ENCODE data around the gene STOX2. TPM values are rescaled to one million over a fixed set of nuclear protein-coding genes. Genes with fewer than 3 reads are reported as not detected.

Gene STOX2
- total and polyA plus RNA-seq, 2 of the 13 experiments (the other 11 are each of a cell fraction or from before 2014, with no cell fraction given): 0.01 to 0.15 TPM

DNA sequence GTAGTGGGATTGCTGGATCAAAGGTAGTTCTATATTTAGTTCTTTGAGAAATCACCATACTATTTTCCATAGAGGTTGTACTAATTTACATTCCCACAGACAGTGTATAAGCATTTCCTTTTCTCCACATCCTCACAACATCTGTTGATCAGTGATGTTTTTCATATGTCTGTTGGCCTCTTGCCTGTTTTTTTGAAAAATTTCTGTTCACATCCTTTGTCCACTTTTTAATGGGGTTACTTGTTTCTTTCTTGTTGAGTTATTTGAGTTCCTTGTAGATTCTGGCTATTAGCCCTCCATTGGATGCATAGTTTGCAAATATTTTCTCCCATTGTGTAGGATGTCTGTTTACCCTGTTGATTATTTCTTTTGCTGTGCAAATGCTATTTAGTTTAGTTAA, 72.6 kb downstream of the STOX2 start (continued):
- TF ChIP-seq, protein P1, sequence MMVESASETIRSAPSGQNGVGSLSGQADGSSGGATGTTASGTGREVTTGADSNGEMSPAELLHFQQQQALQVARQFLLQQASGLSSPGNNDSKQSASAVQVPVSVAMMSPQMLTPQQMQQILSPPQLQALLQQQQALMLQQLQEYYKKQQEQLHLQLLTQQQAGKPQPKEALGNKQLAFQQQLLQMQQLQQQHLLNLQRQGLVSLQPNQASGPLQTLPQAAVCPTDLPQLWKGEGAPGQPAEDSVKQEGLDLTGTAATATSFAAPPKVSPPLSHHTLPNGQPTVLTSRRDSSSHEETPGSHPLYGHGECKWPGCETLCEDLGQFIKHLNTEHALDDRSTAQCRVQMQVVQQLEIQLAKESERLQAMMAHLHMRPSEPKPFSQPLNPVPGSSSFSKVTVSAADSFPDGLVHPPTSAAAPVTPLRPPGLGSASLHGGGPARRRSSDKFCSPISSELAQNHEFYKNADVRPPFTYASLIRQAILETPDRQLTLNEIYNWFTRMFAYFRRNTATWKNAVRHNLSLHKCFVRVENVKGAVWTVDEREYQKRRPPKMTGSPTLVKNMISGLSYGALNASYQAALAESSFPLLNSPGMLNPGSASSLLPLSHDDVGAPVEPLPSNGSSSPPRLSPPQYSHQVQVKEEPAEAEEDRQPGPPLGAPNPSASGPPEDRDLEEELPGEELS (CRISPR knock-in tag; IDR thresholded peaks at IDR 0.05): no peak

DNA sequence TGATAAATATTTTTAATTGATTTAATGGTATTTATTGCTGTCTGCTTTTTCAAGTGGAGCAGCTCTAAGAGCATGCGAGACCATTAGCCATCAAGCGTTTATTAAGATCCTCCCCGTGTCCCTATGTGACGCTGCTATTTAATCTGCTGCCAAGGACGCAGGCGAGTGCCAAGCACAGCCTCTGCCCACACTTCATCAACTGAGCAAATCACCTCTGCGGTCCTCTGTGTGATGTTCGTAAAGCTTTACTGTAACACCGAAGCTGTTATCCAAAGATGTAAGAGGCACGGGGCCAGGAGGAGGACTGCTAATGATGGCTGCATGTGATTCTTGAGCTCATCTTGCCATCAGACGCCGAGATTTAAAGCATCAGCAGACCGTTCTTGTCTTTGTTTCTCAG, 79.5 kb downstream of the STOX2 start:
- no peaks in the 10 kb centered on the region for H3K27me3 ChIP-seq (ENCODE audit: control insufficient read depth in 1 of 2, insufficient read depth in 2 of 2, low read length in 2 of 2)
- ATAC-seq (no peak), DNase-seq (ENCODE audit: low spot score) (no peak), FAIRE-seq (no peak)
- no peak overlapping the region for H3K4me3 ChIP-seq (replicated peaks in 1 of 3; ENCODE audit: insufficient read depth in 1 of 3, low read depth in 2 of 3, low read length in 3 of 3)
- no peaks in the 10 kb centered on the region for H3K4me1 ChIP-seq (ENCODE audit: insufficient read depth, low read length)
- WGBS (ENCODE audit: low lambda C conversion rate): 81% methylated on average over 13 of the region's 13 CpGs
- no peaks in the 10 kb centered on the region for H3K36me3 ChIP-seq (replicated peaks in 1 of 2; ENCODE audit: control insufficient read depth in 1 of 2, insufficient read depth in 2 of 2, low read length in 2 of 2)
- H3K9ac ChIP-seq (ENCODE audit: insufficient read depth, low read depth, low read length): no peak overlapping the region
- CTCF ChIA-PET (ENCODE audit: low intra/inter-chr PET ratio, low total read pairs): no interaction called here
- TF ChIP-seq, protein P2, sequence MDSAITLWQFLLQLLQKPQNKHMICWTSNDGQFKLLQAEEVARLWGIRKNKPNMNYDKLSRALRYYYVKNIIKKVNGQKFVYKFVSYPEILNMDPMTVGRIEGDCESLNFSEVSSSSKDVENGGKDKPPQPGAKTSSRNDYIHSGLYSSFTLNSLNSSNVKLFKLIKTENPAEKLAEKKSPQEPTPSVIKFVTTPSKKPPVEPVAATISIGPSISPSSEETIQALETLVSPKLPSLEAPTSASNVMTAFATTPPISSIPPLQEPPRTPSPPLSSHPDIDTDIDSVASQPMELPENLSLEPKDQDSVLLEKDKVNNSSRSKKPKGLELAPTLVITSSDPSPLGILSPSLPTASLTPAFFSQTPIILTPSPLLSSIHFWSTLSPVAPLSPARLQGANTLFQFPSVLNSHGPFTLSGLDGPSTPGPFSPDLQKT (CRISPR knock-in tag; IDR thresholded peaks at IDR 0.05; ENCODE audit: borderline replicate concordance): no peak
- TF ChIP-seq FOXA3 (CRISPR knock-in tag; IDR thresholded peaks at IDR 0.05) (no peak), SNAPC2 (CRISPR knock-in tag; IDR thresholded peaks at IDR 0.05) (no peak), ZNF691 (CRISPR knock-in tag; IDR thresholded peaks at IDR 0.05; ENCODE audit: borderline replicate concordance, low read depth) (no peak), TCF7L2 (IDR thresholded peaks at IDR 0.05; ENCODE audit: low read depth, low read length) (no peak), ZFYVE20 (CRISPR knock-in tag; IDR thresholded peaks at IDR 0.05; ENCODE audit: borderline replicate concordance, low read depth) (no peak), DR1 (CRISPR knock-in tag; IDR thresholded peaks at IDR 0.05) (no peak)
- TF ChIP-seq, protein P3, sequence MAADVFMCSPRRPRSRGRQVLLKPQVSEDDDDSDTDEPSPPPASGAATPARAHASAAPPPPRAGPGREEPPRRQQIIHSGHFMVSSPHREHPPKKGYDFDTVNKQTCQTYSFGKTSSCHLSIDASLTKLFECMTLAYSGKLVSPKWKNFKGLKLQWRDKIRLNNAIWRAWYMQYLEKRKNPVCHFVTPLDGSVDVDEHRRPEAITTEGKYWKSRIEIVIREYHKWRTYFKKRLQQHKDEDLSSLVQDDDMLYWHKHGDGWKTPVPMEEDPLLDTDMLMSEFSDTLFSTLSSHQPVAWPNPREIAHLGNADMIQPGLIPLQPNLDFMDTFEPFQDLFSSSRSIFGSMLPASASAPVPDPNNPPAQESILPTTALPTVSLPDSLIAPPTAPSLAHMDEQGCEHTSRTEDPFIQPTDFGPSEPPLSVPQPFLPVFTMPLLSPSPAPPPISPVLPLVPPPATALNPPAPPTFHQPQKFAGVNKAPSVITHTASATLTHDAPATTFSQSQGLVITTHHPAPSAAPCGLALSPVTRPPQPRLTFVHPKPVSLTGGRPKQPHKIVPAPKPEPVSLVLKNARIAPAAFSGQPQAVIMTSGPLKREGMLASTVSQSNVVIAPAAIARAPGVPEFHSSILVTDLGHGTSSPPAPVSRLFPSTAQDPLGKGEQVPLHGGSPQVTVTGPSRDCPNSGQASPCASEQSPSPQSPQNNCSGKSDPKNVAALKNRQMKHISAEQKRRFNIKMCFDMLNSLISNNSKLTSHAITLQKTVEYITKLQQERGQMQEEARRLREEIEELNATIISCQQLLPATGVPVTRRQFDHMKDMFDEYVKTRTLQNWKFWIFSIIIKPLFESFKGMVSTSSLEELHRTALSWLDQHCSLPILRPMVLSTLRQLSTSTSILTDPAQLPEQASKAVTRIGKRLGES (CRISPR knock-in tag; IDR thresholded peaks at IDR 0.05; ENCODE audit: borderline replicate concordance): no peak
- TF ChIP-seq, protein P4, sequence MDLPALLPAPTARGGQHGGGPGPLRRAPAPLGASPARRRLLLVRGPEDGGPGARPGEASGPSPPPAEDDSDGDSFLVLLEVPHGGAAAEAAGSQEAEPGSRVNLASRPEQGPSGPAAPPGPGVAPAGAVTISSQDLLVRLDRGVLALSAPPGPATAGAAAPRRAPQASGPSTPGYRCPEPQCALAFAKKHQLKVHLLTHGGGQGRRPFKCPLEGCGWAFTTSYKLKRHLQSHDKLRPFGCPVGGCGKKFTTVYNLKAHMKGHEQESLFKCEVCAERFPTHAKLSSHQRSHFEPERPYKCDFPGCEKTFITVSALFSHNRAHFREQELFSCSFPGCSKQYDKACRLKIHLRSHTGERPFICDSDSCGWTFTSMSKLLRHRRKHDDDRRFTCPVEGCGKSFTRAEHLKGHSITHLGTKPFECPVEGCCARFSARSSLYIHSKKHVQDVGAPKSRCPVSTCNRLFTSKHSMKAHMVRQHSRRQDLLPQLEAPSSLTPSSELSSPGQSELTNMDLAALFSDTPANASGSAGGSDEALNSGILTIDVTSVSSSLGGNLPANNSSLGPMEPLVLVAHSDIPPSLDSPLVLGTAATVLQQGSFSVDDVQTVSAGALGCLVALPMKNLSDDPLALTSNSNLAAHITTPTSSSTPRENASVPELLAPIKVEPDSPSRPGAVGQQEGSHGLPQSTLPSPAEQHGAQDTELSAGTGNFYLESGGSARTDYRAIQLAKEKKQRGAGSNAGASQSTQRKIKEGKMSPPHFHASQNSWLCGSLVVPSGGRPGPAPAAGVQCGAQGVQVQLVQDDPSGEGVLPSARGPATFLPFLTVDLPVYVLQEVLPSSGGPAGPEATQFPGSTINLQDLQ (CRISPR knock-in tag; IDR thresholded peaks at IDR 0.05): no peak
- BruUV-seq (replicated peaks): no TSS peak
- no peak overlapping the region for H3K27ac ChIP-seq (ENCODE audit: extremely low read length, insufficient read depth, low read length)
- no peak overlapping the region for H3K4me2 ChIP-seq (ENCODE audit: low read depth, low read length)
- no peaks in the 10 kb centered on the region for H4K20me1 ChIP-seq (ENCODE audit: insufficient read depth, low read length)
- H2AFZ ChIP-seq (ENCODE audit: low read length): no peak overlapping the region
- H3K9me3 ChIP-seq (ENCODE audit: low read length): no peaks in the 10 kb centered on the region
- POLR2A ChIA-PET: no interaction called here
- intact Hi-C loops (cut with micrococcal nuclease; ENCODE audit: unreplicated experiment) (no loop called here), in situ Hi-C loops (cut with HindIII; ENCODE audit: extremely low pct_ligation_motif_present, low pct_unique_long_range_greater_than_20kb) (no loop called here)
- H3K79me2 ChIP-seq (ENCODE audit: insufficient read depth, low read length): no peaks in the 10 kb centered on the region
